Measurements from ENCODE around the gene CXXC1.

GRCh38 chr18:50280707-50281294 lies 6.7 kb downstream of the CXXC1 start:
- TF ChIP-seq CTCF (IDR thresholded peaks at IDR 0.05), result no peak
- TF ChIP-seq EZH2phosphoT487 (IDR thresholded peaks at IDR 0.05), result no peak
- no peak for TF ChIP-seq EZH2 (IDR thresholded peaks at IDR 0.05)
